ENCODE data around the gene BTBD1. TPM values are rescaled to one million over a fixed set of nuclear protein-coding genes. Genes with fewer than 3 reads are reported as not detected.
"Not testable (repeated sequence)": the region's sequence is repeated elsewhere in the genome, so short reads cannot be mapped to it uniquely, and the experiment has no call there.

The BTBD1 gene
- total RNA-seq, 1 donor from 2014 or later = 37.8 TPM

GRCh38 chr15:83053151-83053550, 13.9 kb downstream of the BTBD1 start:
- Mint-ChIP-seq H3K27ac (ENCODE audit: unreplicated experiment) (no peak overlapping the region), H3K36me3 (ENCODE audit: low read depth) (peaks cover 8% of the 10 kb centered on the region), H3K9me3 (no peaks in the 10 kb centered on the region), H3K4me1 (no peaks in the 10 kb centered on the region), H3K27me3 (ENCODE audit: low read depth) (no peaks in the 10 kb centered on the region), H3K4me3 (no peak overlapping the region)
- TF ChIP-seq, protein P1, sequence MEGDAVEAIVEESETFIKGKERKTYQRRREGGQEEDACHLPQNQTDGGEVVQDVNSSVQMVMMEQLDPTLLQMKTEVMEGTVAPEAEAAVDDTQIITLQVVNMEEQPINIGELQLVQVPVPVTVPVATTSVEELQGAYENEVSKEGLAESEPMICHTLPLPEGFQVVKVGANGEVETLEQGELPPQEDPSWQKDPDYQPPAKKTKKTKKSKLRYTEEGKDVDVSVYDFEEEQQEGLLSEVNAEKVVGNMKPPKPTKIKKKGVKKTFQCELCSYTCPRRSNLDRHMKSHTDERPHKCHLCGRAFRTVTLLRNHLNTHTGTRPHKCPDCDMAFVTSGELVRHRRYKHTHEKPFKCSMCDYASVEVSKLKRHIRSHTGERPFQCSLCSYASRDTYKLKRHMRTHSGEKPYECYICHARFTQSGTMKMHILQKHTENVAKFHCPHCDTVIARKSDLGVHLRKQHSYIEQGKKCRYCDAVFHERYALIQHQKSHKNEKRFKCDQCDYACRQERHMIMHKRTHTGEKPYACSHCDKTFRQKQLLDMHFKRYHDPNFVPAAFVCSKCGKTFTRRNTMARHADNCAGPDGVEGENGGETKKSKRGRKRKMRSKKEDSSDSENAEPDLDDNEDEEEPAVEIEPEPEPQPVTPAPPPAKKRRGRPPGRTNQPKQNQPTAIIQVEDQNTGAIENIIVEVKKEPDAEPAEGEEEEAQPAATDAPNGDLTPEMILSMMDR (conservative IDR thresholded peaks at IDR 0.05) = no peak
- DNase-seq (ENCODE audit: low read depth, low spot score) = no peak

- Mint-ChIP-seq H3K27me3 (ENCODE audit: low read depth) (no peaks in the 10 kb centered on the region), H3K36me3 (ENCODE audit: low read depth) (peaks cover 16% of the 10 kb centered on the region), H3K4me1 (no peaks in the 10 kb centered on the region), H3K4me3 (no peak overlapping the region), H3K27ac (ENCODE audit: unreplicated experiment) (no peak overlapping the region), H3K9me3 (no peaks in the 10 kb centered on the region)
- TF ChIP-seq, protein P1 (conservative IDR thresholded peaks at IDR 0.05) = no peak
- DNase-seq (ENCODE audit: low read depth, low spot score) = no peak
These were observed 20.4 kb downstream of the BTBD1 start for GRCh38 chr15:83046558-83047127.

GRCh38 chr15:83044156-83044555, 22.9 kb downstream of the BTBD1 start:
- Mint-ChIP-seq H3K36me3 (ENCODE audit: low read depth) (peaks cover 28% of the 10 kb centered on the region), H3K27me3 (ENCODE audit: low read depth) (no peaks in the 10 kb centered on the region), H3K9me3 (no peaks in the 10 kb centered on the region), H3K4me3 (no peak overlapping the region), H3K4me1 (no peaks in the 10 kb centered on the region), H3K27ac (ENCODE audit: unreplicated experiment) (no peak overlapping the region)
- TF ChIP-seq, protein P1 (conservative IDR thresholded peaks at IDR 0.05) = no peak
- DNase-seq (ENCODE audit: low read depth, low spot score) = no peak

GRCh38 chr15:83039206-83039605, 27.8 kb downstream of the BTBD1 start:
- Mint-ChIP-seq H3K27me3 (ENCODE audit: low read depth) (no peaks in the 10 kb centered on the region), H3K9me3 (peaks cover 3% of the 10 kb centered on the region), H3K4me3 (no peak overlapping the region), H3K27ac (ENCODE audit: unreplicated experiment) (no peak overlapping the region), H3K4me1 (no peaks in the 10 kb centered on the region), H3K36me3 (ENCODE audit: low read depth) (peaks cover 36% of the 10 kb centered on the region)
- TF ChIP-seq, protein P1 (conservative IDR thresholded peaks at IDR 0.05) = no peak
- DNase-seq (ENCODE audit: low read depth, low spot score) = no peak

DNA sequence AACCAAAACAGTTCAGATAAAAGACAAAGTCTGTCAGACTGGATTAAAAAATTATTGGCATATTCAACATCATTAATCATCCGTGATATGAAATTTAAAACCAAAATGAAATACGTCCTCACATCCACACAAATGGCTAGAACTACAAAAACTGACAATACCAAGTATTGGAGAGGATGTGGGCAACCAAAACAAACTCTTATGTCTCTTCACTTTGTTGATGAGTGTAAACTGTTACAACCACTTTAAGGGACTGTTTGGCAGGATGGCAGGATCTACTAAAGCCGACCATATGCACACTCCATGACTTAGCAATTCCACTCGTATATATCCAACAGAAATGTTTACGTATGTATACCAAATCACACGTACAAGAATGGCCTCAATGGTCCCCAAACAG, 30.8 kb downstream of the BTBD1 start:
- DNase-seq (ENCODE audit: low read depth, low spot score) = no peak
- Mint-ChIP-seq H3K9me3 (peaks cover 5% of the 10 kb centered on the region), H3K27ac (ENCODE audit: unreplicated experiment) (no peak overlapping the region), H3K36me3 (ENCODE audit: low read depth) (peaks cover 36% of the 10 kb centered on the region), H3K4me3 (no peak overlapping the region), H3K27me3 (ENCODE audit: low read depth) (no peaks in the 10 kb centered on the region), H3K4me1 (no peaks in the 10 kb centered on the region)
- TF ChIP-seq, protein P1 (conservative IDR thresholded peaks at IDR 0.05) = no peak

GRCh38 chr15:83031234-83031633, 35.8 kb downstream of the BTBD1 start:
- not testable (repeated sequence) for DNase-seq (ENCODE audit: low read depth, low spot score); H3K9me3 Mint-ChIP-seq; H3K27ac Mint-ChIP-seq (ENCODE audit: unreplicated experiment); H3K27me3 Mint-ChIP-seq (ENCODE audit: low read depth); H3K4me3 Mint-ChIP-seq; H3K4me1 Mint-ChIP-seq
- H3K36me3 Mint-ChIP-seq (ENCODE audit: low read depth) = peaks cover 24% of the 10 kb centered on the region
